Bone marrow (tissue), 2 donors: ENCODE results near the gene SPTAN1.

Experiments used
- DNase-seq, 2 donors: peaks; one replicate each; lab custom pipeline; 2025; lab: John Stamatoyannopoulos, UW

Gene SPTAN1

GRCh38 chr9:128600099-128600498 is 47.7 kb downstream of the SPTAN1 start:
- DNase-seq, result no peak

GRCh38 chr9:128603697-128604096 is 51.3 kb downstream of the SPTAN1 start:
- no peak for DNase-seq

GRCh38 chr9:128607642-128608350 is 55.4 kb downstream of the SPTAN1 start:
- DNase-seq, result no peak

- DNase-seq, result no peak
These were observed 58.5 kb downstream of the SPTAN1 start for GRCh38 chr9:128610897-128611296.

- DNase-seq, result no peak
These were observed 59.4 kb downstream of the SPTAN1 start for GRCh38 chr9:128611600-128612394.

GRCh38 chr9:128614728-128615127 is 62.3 kb downstream of the SPTAN1 start:
- no peak for DNase-seq

- DNase-seq, result no peak
These were observed 63.2 kb downstream of the SPTAN1 start for GRCh38 chr9:128615571-128615970.

GRCh38 chr9:128617943-128618342 is 65.6 kb downstream of the SPTAN1 start:
- DNase-seq, result no peak

GRCh38 chr9:128619127-128619526 is 66.7 kb downstream of the SPTAN1 start:
- DNase-seq, result no peak

- no peak for DNase-seq
These were observed 67.4 kb downstream of the SPTAN1 start for GRCh38 chr9:128619779-128620178.

GRCh38 chr9:128621730-128622455 is 69.5 kb downstream of the SPTAN1 start:
- no peak for DNase-seq

- DNase-seq, result no peak
These were observed 72.2 kb downstream of the SPTAN1 start for GRCh38 chr9:128624566-128624965.

- no peak for DNase-seq
These were observed 73.2 kb downstream of the SPTAN1 start for GRCh38 chr9:128625391-128626146.

- DNase-seq, result no peak
These were observed 73.8 kb downstream of the SPTAN1 start for GRCh38 chr9:128626181-128626580.

GRCh38 chr9:128627127-128627715 is 74.8 kb downstream of the SPTAN1 start:
- no peak for DNase-seq

GRCh38 chr9:128627906-128628305 is 75.5 kb downstream of the SPTAN1 start:
- DNase-seq, result no peak

- no peak for DNase-seq
These were observed 76.2 kb downstream of the SPTAN1 start for GRCh38 chr9:128628471-128629048.

GRCh38 chr9:128629136-128629535 is 76.7 kb downstream of the SPTAN1 start:
- DNase-seq, result no peak

- DNase-seq, result no peak
These were observed 77.6 kb downstream of the SPTAN1 start for GRCh38 chr9:128629852-128630545.

GRCh38 chr9:128631636-128632035 is 79.2 kb downstream of the SPTAN1 start:
- no peak for DNase-seq

GRCh38 chr9:128632066-128632465 is 79.7 kb downstream of the SPTAN1 start:
- no peak for DNase-seq
